ENCODE data around the gene NKX1-2. TPM values are rescaled to one million over a fixed set of nuclear protein-coding genes. Genes with fewer than 3 reads are reported as not detected.

NKX1-2 gene
- total RNA-seq, 1 experiment from 2014 or later = 0.36 TPM

- CTCF ChIA-PET = no interaction called here
- DNase-seq (no peak), ATAC-seq (no peak)
- no peaks in the 10 kb centered on the region for H3K27me3 ChIP-seq (ENCODE audit: low read length)
- H2AFZ ChIP-seq (ENCODE audit: low read length) = no peak overlapping the region
- no peak overlapping the region for H3K4me3 ChIP-seq (ENCODE audit: low read length)
- peaks cover 3% of the 10 kb centered on the region; the same call in 1 of the 2 replicates for H3K36me3 ChIP-seq (ENCODE audit: low read depth, low read length)
- intact Hi-C loops (cut with micrococcal nuclease) = no loop called here
- TF ChIP-seq CTCF (conservative IDR thresholded peaks at IDR 0.05; ENCODE audit: low read depth, low read length) (no peak), EZH2phosphoT487 (IDR thresholded peaks at IDR 0.05; ENCODE audit: borderline replicate concordance, low read length) (no peak), EZH2 (IDR thresholded peaks at IDR 0.05; ENCODE audit: low read length, unreplicated experiment) (no peak)
- no peaks in the 10 kb centered on the region for H3K9me2 ChIP-seq (replicated peaks; ENCODE audit: low read length)
- POLR2A ChIA-PET (ENCODE audit: unreplicated experiment) = no interaction called here
- no peaks in the 10 kb centered on the region for H3K9me3 ChIP-seq (ENCODE audit: low read length)
- H3K4me1 ChIP-seq (ENCODE audit: insufficient read depth, low read length) = peaks cover 14% of the 10 kb centered on the region
- H3K4me2 ChIP-seq (ENCODE audit: low read length) = no peak overlapping the region
- no peaks in the 10 kb centered on the region for H3F3A ChIP-seq (ENCODE audit: low read length, unreplicated experiment)
- H3K27ac ChIP-seq (ENCODE audit: low read length) = no peak overlapping the region
- H3K79me2 ChIP-seq (ENCODE audit: low read length) = peaks cover 59% of the 10 kb centered on the region
- H4K20me1 ChIP-seq (ENCODE audit: low read length) = peaks cover 27% of the 10 kb centered on the region
- no TSS peak for BruUV-seq (replicated peaks)
- no peak overlapping the region for H3K9ac ChIP-seq (ENCODE audit: low read length)
These were observed 34.6 kb downstream of the NKX1-2 start for GRCh38 chr10:124415210-124415609.

GRCh38 chr10:124414076-124414475 lies 35.8 kb downstream of the NKX1-2 start:
- ChIA-PET POLR2A (ENCODE audit: unreplicated experiment) (interaction anchor here (1.2 kb wide), 1 partner anchor 11 kb away, joined by 7 read pairs; no protein-coding TSS in a partner anchor), CTCF (interaction anchor here (1.1 kb wide), 1 partner anchor 11 kb away, joined by 7 read pairs; no protein-coding TSS in a partner anchor)
- Histone ChIP-seq H3K4me2 (ENCODE audit: low read length) (no peak overlapping the region), H3K9me2 (replicated peaks; ENCODE audit: low read length) (no peaks in the 10 kb centered on the region), H3K9ac (ENCODE audit: low read length) (no peak overlapping the region), H2AFZ (ENCODE audit: low read length) (no peak overlapping the region), H3K36me3 (ENCODE audit: low read depth, low read length) (peaks cover 3% of the 10 kb centered on the region; the same call in 1 of the 2 replicates), H3K4me3 (ENCODE audit: low read length) (no peak overlapping the region), H4K20me1 (ENCODE audit: low read length) (peaks cover 27% of the 10 kb centered on the region), H3K27me3 (ENCODE audit: low read length) (no peaks in the 10 kb centered on the region), H3K4me1 (ENCODE audit: insufficient read depth, low read length) (peaks cover 14% of the 10 kb centered on the region), H3K9me3 (ENCODE audit: low read length) (no peaks in the 10 kb centered on the region), H3K79me2 (ENCODE audit: low read length) (peaks cover 59% of the 10 kb centered on the region), H3F3A (ENCODE audit: low read length, unreplicated experiment) (no peaks in the 10 kb centered on the region), H3K27ac (ENCODE audit: low read length) (no peak overlapping the region)
- intact Hi-C loops (cut with micrococcal nuclease) = no loop called here
- BruUV-seq (replicated peaks) = no TSS peak
- no peak for TF ChIP-seq CTCF (conservative IDR thresholded peaks at IDR 0.05; ENCODE audit: low read depth, low read length)
- no peak for TF ChIP-seq EZH2 (IDR thresholded peaks at IDR 0.05; ENCODE audit: low read length, unreplicated experiment)
- no peak for TF ChIP-seq EZH2phosphoT487 (IDR thresholded peaks at IDR 0.05; ENCODE audit: borderline replicate concordance, low read length)
- ATAC-seq (no peak), DNase-seq (no peak)

- no peak overlapping the region for H3K4me2 ChIP-seq (ENCODE audit: low read length)
- ChIA-PET POLR2A (ENCODE audit: unreplicated experiment) (no interaction called here), CTCF (no interaction called here)
- H3K79me2 ChIP-seq (ENCODE audit: low read length) = peaks cover 25% of the 10 kb centered on the region
- H3K4me1 ChIP-seq (ENCODE audit: insufficient read depth, low read length) = no peaks in the 10 kb centered on the region
- no peaks in the 10 kb centered on the region for H3K9me2 ChIP-seq (replicated peaks; ENCODE audit: low read length)
- DNase-seq (no peak), ATAC-seq (no peak)
- intact Hi-C loops (cut with micrococcal nuclease) = no loop called here
- peaks cover 28% of the 10 kb centered on the region; the same call in 1 of the 2 replicates for H3K36me3 ChIP-seq (ENCODE audit: low read depth, low read length)
- no peak overlapping the region for H3K9ac ChIP-seq (ENCODE audit: low read length)
- H3K9me3 ChIP-seq (ENCODE audit: low read length) = no peaks in the 10 kb centered on the region
- TF ChIP-seq EZH2 (IDR thresholded peaks at IDR 0.05; ENCODE audit: low read length, unreplicated experiment) = no peak
- no peak for TF ChIP-seq EZH2phosphoT487 (IDR thresholded peaks at IDR 0.05; ENCODE audit: borderline replicate concordance, low read length)
- no peak for TF ChIP-seq CTCF (conservative IDR thresholded peaks at IDR 0.05; ENCODE audit: low read depth, low read length)
- H3K27me3 ChIP-seq (ENCODE audit: low read length) = no peaks in the 10 kb centered on the region
- H4K20me1 ChIP-seq (ENCODE audit: low read length) = peaks cover 12% of the 10 kb centered on the region
- no peak overlapping the region for H3K27ac ChIP-seq (ENCODE audit: low read length)
- BruUV-seq (replicated peaks) = no TSS peak
- H3K4me3 ChIP-seq (ENCODE audit: low read length) = no peak overlapping the region
- H2AFZ ChIP-seq (ENCODE audit: low read length) = no peak overlapping the region
- H3F3A ChIP-seq (ENCODE audit: low read length, unreplicated experiment) = no peaks in the 10 kb centered on the region
These were observed 40.1 kb downstream of the NKX1-2 start for GRCh38 chr10:124409696-124410095.
